ENCODE results near the gene KIR3DL3.
"Not testable (repeated sequence)": the region's sequence is repeated elsewhere in the genome, so short reads cannot be mapped to it uniquely, and the experiment has no call there.

- TF ChIP-seq, protein P1, sequence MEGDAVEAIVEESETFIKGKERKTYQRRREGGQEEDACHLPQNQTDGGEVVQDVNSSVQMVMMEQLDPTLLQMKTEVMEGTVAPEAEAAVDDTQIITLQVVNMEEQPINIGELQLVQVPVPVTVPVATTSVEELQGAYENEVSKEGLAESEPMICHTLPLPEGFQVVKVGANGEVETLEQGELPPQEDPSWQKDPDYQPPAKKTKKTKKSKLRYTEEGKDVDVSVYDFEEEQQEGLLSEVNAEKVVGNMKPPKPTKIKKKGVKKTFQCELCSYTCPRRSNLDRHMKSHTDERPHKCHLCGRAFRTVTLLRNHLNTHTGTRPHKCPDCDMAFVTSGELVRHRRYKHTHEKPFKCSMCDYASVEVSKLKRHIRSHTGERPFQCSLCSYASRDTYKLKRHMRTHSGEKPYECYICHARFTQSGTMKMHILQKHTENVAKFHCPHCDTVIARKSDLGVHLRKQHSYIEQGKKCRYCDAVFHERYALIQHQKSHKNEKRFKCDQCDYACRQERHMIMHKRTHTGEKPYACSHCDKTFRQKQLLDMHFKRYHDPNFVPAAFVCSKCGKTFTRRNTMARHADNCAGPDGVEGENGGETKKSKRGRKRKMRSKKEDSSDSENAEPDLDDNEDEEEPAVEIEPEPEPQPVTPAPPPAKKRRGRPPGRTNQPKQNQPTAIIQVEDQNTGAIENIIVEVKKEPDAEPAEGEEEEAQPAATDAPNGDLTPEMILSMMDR (optimal IDR thresholded peaks at IDR 0.05 in 1 of 3, IDR thresholded peaks at IDR 0.05 in 1 of 3, conservative IDR thresholded peaks at IDR 0.05 in 1 of 3; ENCODE audit: extremely low read depth in 1 of 3, insufficient read depth in 2 of 3, low read length in 3 of 3): not testable (repeated sequence)
- not testable (repeated sequence) for TF ChIP-seq EZH2 (IDR thresholded peaks at IDR 0.05; ENCODE audit: low read length)
Observed at GRCh38 chr19:54770511-54770910, 46.3 kb downstream of the KIR3DL3 start.
